ENCODE measurements around the gene GDNF. TPM values are rescaled to one million over a fixed set of nuclear protein-coding genes. Genes with fewer than 3 reads are reported as not detected.
"Not testable (repeated sequence)": the region's sequence is repeated elsewhere in the genome, so short reads cannot be mapped to it uniquely, and the experiment has no call there.

Gene GDNF
- total RNA-seq, 1 donor from 2014 or later = 0.36 TPM

- DNase-seq (ENCODE audit: low spot score); H3K9me3 Mint-ChIP-seq; H3K4me1 Mint-ChIP-seq (ENCODE audit: low read depth); intact Hi-C loops (cut with micrococcal nuclease); H3K27ac Mint-ChIP-seq; H3K27me3 Mint-ChIP-seq (ENCODE audit: insufficient read depth); H3K4me3 Mint-ChIP-seq; H3K36me3 Mint-ChIP-seq (ENCODE audit: low read depth): not testable (repeated sequence)
These were observed 23.1 kb upstream of the GDNF start for GRCh38 chr5:37862907-37863306.

GRCh38 chr5:37860206-37860605 lies 20.4 kb upstream of the GDNF start:
- H3K36me3 Mint-ChIP-seq (ENCODE audit: low read depth) = no peaks in the 10 kb centered on the region
- H3K4me3 Mint-ChIP-seq = no peak overlapping the region
- intact Hi-C loops (cut with micrococcal nuclease) = no loop called here
- H3K4me1 Mint-ChIP-seq (ENCODE audit: low read depth) = no peaks in the 10 kb centered on the region
- H3K27me3 Mint-ChIP-seq (ENCODE audit: insufficient read depth) = peaks cover 2% of the 10 kb centered on the region
- no peak overlapping the region for H3K27ac Mint-ChIP-seq
- no peak for DNase-seq (ENCODE audit: low spot score)
- H3K9me3 Mint-ChIP-seq = no peaks in the 10 kb centered on the region

- Mint-ChIP-seq H3K4me3 (no peak overlapping the region), H3K27me3 (ENCODE audit: insufficient read depth) (peaks cover 2% of the 10 kb centered on the region)
- intact Hi-C loops (cut with micrococcal nuclease) = no loop called here
These were observed 20.0 kb upstream of the GDNF start for GRCh38 chr5:37859805-37860204.

GRCh38 chr5:37858250-37858649 lies 18.4 kb upstream of the GDNF start:
- Mint-ChIP-seq H3K27me3 (ENCODE audit: insufficient read depth) (peaks cover 2% of the 10 kb centered on the region), H3K4me1 (ENCODE audit: low read depth) (no peaks in the 10 kb centered on the region), H3K9me3 (no peaks in the 10 kb centered on the region), H3K27ac (no peak overlapping the region), H3K36me3 (ENCODE audit: low read depth) (no peaks in the 10 kb centered on the region), H3K4me3 (no peak overlapping the region)
- no peak for DNase-seq (ENCODE audit: low spot score)
- intact Hi-C loops (cut with micrococcal nuclease) = no loop called here

More at GRCh38 chr5:37859805-37860204, 20.0 kb upstream of the GDNF start:
- DNase-seq (ENCODE audit: low spot score) = no peak
- Mint-ChIP-seq H3K4me1 (ENCODE audit: low read depth) (no peaks in the 10 kb centered on the region), H3K36me3 (ENCODE audit: low read depth) (no peaks in the 10 kb centered on the region), H3K9me3 (no peaks in the 10 kb centered on the region), H3K27ac (no peak overlapping the region)

GRCh38 chr5:37857696-37858095 lies 17.9 kb upstream of the GDNF start:
- Mint-ChIP-seq H3K27ac (no peak overlapping the region), H3K36me3 (ENCODE audit: low read depth) (no peaks in the 10 kb centered on the region), H3K4me3 (no peak overlapping the region), H3K4me1 (ENCODE audit: low read depth) (no peaks in the 10 kb centered on the region), H3K27me3 (ENCODE audit: insufficient read depth) (peaks cover 2% of the 10 kb centered on the region), H3K9me3 (no peaks in the 10 kb centered on the region)
- intact Hi-C loops (cut with micrococcal nuclease) = no loop called here
- DNase-seq (ENCODE audit: low spot score) = no peak

- no peaks in the 10 kb centered on the region for H3K36me3 Mint-ChIP-seq (ENCODE audit: low read depth)
- intact Hi-C loops (cut with micrococcal nuclease) = no loop called here
- no peak overlapping the region for H3K27ac Mint-ChIP-seq
- H3K27me3 Mint-ChIP-seq (ENCODE audit: insufficient read depth) = peaks cover 4% of the 10 kb centered on the region
- no peak overlapping the region for H3K4me3 Mint-ChIP-seq
- DNase-seq (ENCODE audit: low spot score) = no peak
- H3K9me3 Mint-ChIP-seq = no peaks in the 10 kb centered on the region
- H3K4me1 Mint-ChIP-seq (ENCODE audit: low read depth) = no peaks in the 10 kb centered on the region
These were observed 15.6 kb upstream of the GDNF start for GRCh38 chr5:37855438-37855837.

GRCh38 chr5:37851305-37851704 lies 11.5 kb upstream of the GDNF start:
- DNase-seq (ENCODE audit: low spot score) = no peak
- intact Hi-C loops (cut with micrococcal nuclease) = no loop called here
- no peaks in the 10 kb centered on the region for H3K4me1 Mint-ChIP-seq (ENCODE audit: low read depth)
- no peaks in the 10 kb centered on the region for H3K36me3 Mint-ChIP-seq (ENCODE audit: low read depth)
- H3K27ac Mint-ChIP-seq = no peak overlapping the region
- H3K4me3 Mint-ChIP-seq = no peak overlapping the region
- H3K9me3 Mint-ChIP-seq = no peaks in the 10 kb centered on the region
- H3K27me3 Mint-ChIP-seq (ENCODE audit: insufficient read depth) = peaks cover 6% of the 10 kb centered on the region

- Mint-ChIP-seq H3K36me3 (ENCODE audit: low read depth) (no peaks in the 10 kb centered on the region), H3K4me1 (ENCODE audit: low read depth) (no peaks in the 10 kb centered on the region), H3K4me3 (no peak overlapping the region), H3K27ac (no peak overlapping the region), H3K9me3 (no peaks in the 10 kb centered on the region), H3K27me3 (ENCODE audit: insufficient read depth) (peaks cover 6% of the 10 kb centered on the region)
- no peak for DNase-seq (ENCODE audit: low spot score)
- intact Hi-C loops (cut with micrococcal nuclease) = no loop called here
These were observed 10.5 kb upstream of the GDNF start for GRCh38 chr5:37850226-37850865.

GRCh38 chr5:37849641-37850040 lies 9.8 kb upstream of the GDNF start:
- no peak overlapping the region for H3K27ac Mint-ChIP-seq
- peaks cover 6% of the 10 kb centered on the region for H3K27me3 Mint-ChIP-seq (ENCODE audit: insufficient read depth)
- intact Hi-C loops (cut with micrococcal nuclease) = no loop called here
- no peak for DNase-seq (ENCODE audit: low spot score)
- no peaks in the 10 kb centered on the region for H3K36me3 Mint-ChIP-seq (ENCODE audit: low read depth)
- no peaks in the 10 kb centered on the region for H3K4me1 Mint-ChIP-seq (ENCODE audit: low read depth)
- no peaks in the 10 kb centered on the region for H3K9me3 Mint-ChIP-seq
- no peak overlapping the region for H3K4me3 Mint-ChIP-seq

GRCh38 chr5:37847978-37848425 lies 8.2 kb upstream of the GDNF start:
- Mint-ChIP-seq H3K27me3 (ENCODE audit: insufficient read depth) (peaks cover 14% of the 10 kb centered on the region), H3K9me3 (no peaks in the 10 kb centered on the region), H3K36me3 (ENCODE audit: low read depth) (no peaks in the 10 kb centered on the region), H3K4me3 (no peak overlapping the region), H3K27ac (no peak overlapping the region), H3K4me1 (ENCODE audit: low read depth) (no peaks in the 10 kb centered on the region)
- intact Hi-C loops (cut with micrococcal nuclease) = no loop called here
- DNase-seq (ENCODE audit: low spot score) = no peak

- Mint-ChIP-seq H3K4me1 (ENCODE audit: low read depth) (no peaks in the 10 kb centered on the region), H3K36me3 (ENCODE audit: low read depth) (no peaks in the 10 kb centered on the region), H3K9me3 (no peaks in the 10 kb centered on the region), H3K4me3 (no peak overlapping the region), H3K27me3 (ENCODE audit: insufficient read depth) (peaks cover 25% of the 10 kb centered on the region), H3K27ac (no peak overlapping the region)
- intact Hi-C loops (cut with micrococcal nuclease) = no loop called here
- no peak for DNase-seq (ENCODE audit: low spot score)
These were observed 7.0 kb upstream of the GDNF start for GRCh38 chr5:37846786-37847310.

GRCh38 chr5:37844009-37844408 lies 4.2 kb upstream of the GDNF start:
- intact Hi-C loops (cut with micrococcal nuclease) = no loop called here
- no peak overlapping the region for H3K27ac Mint-ChIP-seq
- no peaks in the 10 kb centered on the region for H3K36me3 Mint-ChIP-seq (ENCODE audit: low read depth)
- H3K9me3 Mint-ChIP-seq = no peaks in the 10 kb centered on the region
- no peak for DNase-seq (ENCODE audit: low spot score)
- H3K27me3 Mint-ChIP-seq (ENCODE audit: insufficient read depth) = peaks cover 34% of the 10 kb centered on the region
- no peaks in the 10 kb centered on the region for H3K4me1 Mint-ChIP-seq (ENCODE audit: low read depth)
- no peak overlapping the region for H3K4me3 Mint-ChIP-seq

- Mint-ChIP-seq H3K9me3 (no peaks in the 10 kb centered on the region), H3K4me1 (ENCODE audit: low read depth) (peaks cover 18% of the 10 kb centered on the region), H3K36me3 (ENCODE audit: low read depth) (peaks cover 2% of the 10 kb centered on the region), H3K4me3 (no peak overlapping the region), H3K27ac (no peak overlapping the region), H3K27me3 (ENCODE audit: insufficient read depth) (peaks cover 54% of the 10 kb centered on the region)
- DNase-seq (ENCODE audit: low spot score) = no peak
- intact Hi-C loops (cut with micrococcal nuclease) = no loop called here
These were observed 2.2 kb upstream of the GDNF start for GRCh38 chr5:37842048-37842447.

GRCh38 chr5:37841203-37841602 lies 1.4 kb upstream of the GDNF start:
- peaks cover 20% of the 10 kb centered on the region for H3K4me1 Mint-ChIP-seq (ENCODE audit: low read depth)
- H3K36me3 Mint-ChIP-seq (ENCODE audit: low read depth) = peaks cover 2% of the 10 kb centered on the region
- H3K9me3 Mint-ChIP-seq = no peaks in the 10 kb centered on the region
- peaks cover 60% of the 10 kb centered on the region for H3K27me3 Mint-ChIP-seq (ENCODE audit: insufficient read depth)
- intact Hi-C loops (cut with micrococcal nuclease) = no loop called here
- no peak overlapping the region for H3K27ac Mint-ChIP-seq
- H3K4me3 Mint-ChIP-seq = no peak overlapping the region
- DNase-seq (ENCODE audit: low spot score) = no peak

Measured in activated T-helper 1 cell treated with anti-CD3 and anti-CD28 coated beads, Interleukin-12 subunit alpha, Interleukin-12 subunit beta, Interleukin-2, Interleukin-4 antibody, amounts not matched to agents 30 ng/mL and 10 ng/mL and 1 ng/mL, durations not matched to agents 14 hours and 24 hours and 36 hours (primary cell).